GM12878 (cell line): ENCODE measurements around the gene PFKL. TPM values are rescaled to one million over a fixed set of nuclear protein-coding genes. Genes with fewer than 3 reads are reported as not detected.

Experiments used
- ATAC-seq: fragments of 200-7000 bp; cut with Tn5 transposase; 3 replicates; pipeline ENCODE4 v1.9.1; 2020; ENCODE audit warnings: mild to moderate bottlenecking, moderate library complexity
- BruUV-seq: library from RNA; stranded (reverse); fragments of 400-500 nt; replicated peaks from 2 replicates; lab custom pipeline; 2021; lab: Mats Ljungman, UMichigan
- CTCF ChIA-PET: fragments of 300-600 bp; sonication (Branson Sonifier 250); formaldehyde crosslinking; extraction: SDS; loops from one replicate; lab custom pipeline; 2021; ENCODE audit warnings: inconsistent platforms; lab: Yijun Ruan, JAX
- POLR2A ChIA-PET: fragments of 350-600 bp; formaldehyde crosslinking; extraction: SDS; loops from one replicate; lab custom pipeline; 2021; ENCODE audit warnings: inconsistent platforms; lab: Charles Lee
- RAD21 ChIA-PET: fragments of 300-600 bp; sonication (Branson Sonifier 250); formaldehyde crosslinking; loops from one replicate; lab custom pipeline; 2023; ENCODE audit warnings: antibody characterized with exemption; ENCODE audit not compliant: unreplicated experiment; lab: Charles Lee
- SMC1A ChIA-PET: fragments of 300-600 bp; sonication (Branson Sonifier 250); formaldehyde crosslinking; loops from one replicate; lab custom pipeline; 2023; ENCODE audit not compliant: unreplicated experiment, uncharacterized antibody; lab: Charles Lee
- DNase-seq: peaks from one replicate; pipeline ENCODE4 v3.0.0-alpha.2; 2011; ENCODE audit warnings: low read depth, low spot score
- FAIRE-seq: peaks from 3 replicates; lab custom pipeline; 2011; peaks lifted over from hg19 to GRCh38; lab: Jason Lieb, UNC
- H2AFZ ChIP-seq: 2 replicates; pipeline ENCODE4 v1.6.0; 2011; ENCODE audit warnings: low read depth, low read length, control low read depth; ENCODE audit not compliant: control insufficient read depth
- H3K27ac ChIP-seq: 2 replicates; pipeline ENCODE4 v1.5.1; 2011; ENCODE audit warnings: control low read depth; ENCODE audit not compliant: control insufficient read depth, insufficient read depth
- H3K27me3 ChIP-seq, 2 experiments: replicated peaks in 1 of 2; 2 replicates each; pipeline versions ENCODE4 v1.6.0 to v1.6.1; 2011; ENCODE audit warnings: low read length in 1 of 2; ENCODE audit not compliant: control insufficient read depth in 2 of 2, insufficient read depth in 2 of 2
- H3K36me3 ChIP-seq, 2 experiments: 2 replicates each; pipeline ENCODE4 v1.5.1; 2011; ENCODE audit warnings: low read length in 1 of 2; ENCODE audit not compliant: control insufficient read depth in 2 of 2, insufficient read depth in 2 of 2
- H3K4me1 ChIP-seq: 2 replicates; pipeline ENCODE4 v1.6.1; 2011; ENCODE audit warnings: mild to moderate bottlenecking, low read length, moderate library complexity, mixed read lengths; ENCODE audit not compliant: control insufficient read depth, insufficient read depth
- H3K4me2 ChIP-seq: 2 replicates; pipeline ENCODE4 v1.6.0; 2011; ENCODE audit warnings: control low read depth; ENCODE audit not compliant: control insufficient read depth, insufficient read depth
- H3K4me3 ChIP-seq: fragments of 200-600 bp; sonication (generic); 2 replicates; pipeline ENCODE4 v1.5.1; 2016
- H3K79me2 ChIP-seq: 2 replicates; pipeline ENCODE4 v1.6.0; 2011; ENCODE audit warnings: low read length; ENCODE audit not compliant: control insufficient read depth, insufficient read depth
- H3K9ac ChIP-seq: 2 replicates; pipeline ENCODE4 v1.8.0; 2011; ENCODE audit warnings: low read length, control low read depth, mixed read lengths; ENCODE audit not compliant: control insufficient read depth, insufficient read depth
- H3K9me3 ChIP-seq: replicated peaks from 3 replicates; pipeline ENCODE4 v1.5.1; 2011; ENCODE audit warnings: mild to moderate bottlenecking, low read length; ENCODE audit not compliant: control insufficient read depth, insufficient read depth
- H4K20me1 ChIP-seq: 2 replicates; pipeline ENCODE4 v1.6.0; 2011; ENCODE audit not compliant: control insufficient read depth, insufficient read depth
- PAX8 ChIP-seq: fragments of 450-650 bp; IDR thresholded peaks from 2 replicates; pipeline ENCODE4 v1.6.1; 2017; ENCODE audit warnings: mild to moderate bottlenecking, moderate library complexity
- SIX5 ChIP-seq: IDR thresholded peaks from 2 replicates; pipeline ENCODE4 v1.6.1; 2011; ENCODE audit warnings: mild to moderate bottlenecking, low read depth, low read length, moderate library complexity; ENCODE audit not compliant: severe bottlenecking
- SMAD5 ChIP-seq: IDR thresholded peaks from 2 replicates; pipeline ENCODE4 v1.6.1; 2016; ENCODE audit warnings: antibody characterized with exemption, low read depth
- WGBS: methylation state at CpG from one replicate; pipeline ENCODE4 v1.1.6; 2016; ENCODE audit warnings: low lambda C conversion rate; ENCODE audit not compliant: insufficient replicate concordance, insufficient coverage; ENCODE audit errors: missing lambda C conversion rate; 5-methylcytosine and 5-hydroxymethylcytosine counted together
- in situ Hi-C: fragments of 300-500 bp; cut with MboI; formaldehyde crosslinking; loops from 9 replicates; pipeline ENCODE4 v1.14.3; 2018; ENCODE audit warnings: mixed read lengths
- intact Hi-C: fragments of 100-400 bp; cut with micrococcal nuclease; formaldehyde crosslinking; loops from one replicate; pipeline ENCODE4 v1.14.2; 2022; ENCODE audit not compliant: unreplicated experiment
- polyA plus RNA-seq, 11 experiments: library from polyadenylated mRNA; depleted of rRNA in 4 of 11; unstranded in 6 of 11; stranded (reverse) in 5 of 11; fragments of >200 nt; fragmentation: Nextera tagmentation in 4 of 11; fragmentation: Illumina TruSeq in 1 of 11; extraction: Ambion mirVana in 4 of 11; extraction: Trizol in 1 of 11; gene quantifications; 1 replicate in 1 of 11; 2 replicates in 10 of 11; pipeline versions ENCODE4 v1.2.1 to v1.2.3, GENCODE V29; 2011 to 2016; ENCODE audit warnings: inconsistent platforms in 2 of 11, missing spikeins in 2 of 11, low read depth in 1 of 11
- total RNA-seq, 4 experiments: library from RNA; depleted of rRNA in 3 of 4; stranded (reverse); fragments of >200 nt in 3 of 4; fragmentation: Illumina TruSeq in 1 of 4; extraction: Trizol in 1 of 4; gene quantifications; 2 replicates each; pipeline versions ENCODE4 v1.2.1 to v1.2.3, GENCODE V29; 2013 to 2021
- TF ChIP-seq, protein P1 (sequence below): fragments of 450-650 bp; IDR thresholded peaks from 2 replicates; pipeline ENCODE4 v1.6.1; 2017; ENCODE audit warnings: antibody characterized with exemption, mild to moderate bottlenecking, moderate library complexity

PFKL gene
- total and polyA plus RNA-seq, 10 of the 15 experiments (the other 5 are each of a cell fraction or from before 2014, with no cell fraction given), result 1.2 to 192 (median 112) TPM

GRCh38 chr21:44344541-44345183 lies 44.8 kb downstream of the PFKL start:
- no peak overlapping the region for H3K4me2 ChIP-seq
- no peaks in the 10 kb centered on the region; a peak in 1 of 4 replicates for H3K27me3 ChIP-seq
- CTCF ChIA-PET, result interaction anchor here (0.6 kb wide), 2 partner anchors 10 to 134 kb away, joined by 3 read pairs; no protein-coding TSS in a partner anchor
- no peaks in the 10 kb centered on the region for H4K20me1 ChIP-seq
- FAIRE-seq (no peak), ATAC-seq (no peak), DNase-seq (no peak)
- H3K27ac ChIP-seq, result no peak overlapping the region
- WGBS, result 37% methylated on average over 17 of the region's 17 CpGs
- in situ Hi-C loops (no loop called here), intact Hi-C loops (no loop called here)
- H3K9ac ChIP-seq, result no peak overlapping the region
- RAD21 ChIA-PET, result interaction anchor here (1.1 kb wide), 1 partner anchor 77 kb away, joined by 3 read pairs; no protein-coding TSS in a partner anchor
- no peak for TF ChIP-seq SMAD5
- TF ChIP-seq, protein P1, sequence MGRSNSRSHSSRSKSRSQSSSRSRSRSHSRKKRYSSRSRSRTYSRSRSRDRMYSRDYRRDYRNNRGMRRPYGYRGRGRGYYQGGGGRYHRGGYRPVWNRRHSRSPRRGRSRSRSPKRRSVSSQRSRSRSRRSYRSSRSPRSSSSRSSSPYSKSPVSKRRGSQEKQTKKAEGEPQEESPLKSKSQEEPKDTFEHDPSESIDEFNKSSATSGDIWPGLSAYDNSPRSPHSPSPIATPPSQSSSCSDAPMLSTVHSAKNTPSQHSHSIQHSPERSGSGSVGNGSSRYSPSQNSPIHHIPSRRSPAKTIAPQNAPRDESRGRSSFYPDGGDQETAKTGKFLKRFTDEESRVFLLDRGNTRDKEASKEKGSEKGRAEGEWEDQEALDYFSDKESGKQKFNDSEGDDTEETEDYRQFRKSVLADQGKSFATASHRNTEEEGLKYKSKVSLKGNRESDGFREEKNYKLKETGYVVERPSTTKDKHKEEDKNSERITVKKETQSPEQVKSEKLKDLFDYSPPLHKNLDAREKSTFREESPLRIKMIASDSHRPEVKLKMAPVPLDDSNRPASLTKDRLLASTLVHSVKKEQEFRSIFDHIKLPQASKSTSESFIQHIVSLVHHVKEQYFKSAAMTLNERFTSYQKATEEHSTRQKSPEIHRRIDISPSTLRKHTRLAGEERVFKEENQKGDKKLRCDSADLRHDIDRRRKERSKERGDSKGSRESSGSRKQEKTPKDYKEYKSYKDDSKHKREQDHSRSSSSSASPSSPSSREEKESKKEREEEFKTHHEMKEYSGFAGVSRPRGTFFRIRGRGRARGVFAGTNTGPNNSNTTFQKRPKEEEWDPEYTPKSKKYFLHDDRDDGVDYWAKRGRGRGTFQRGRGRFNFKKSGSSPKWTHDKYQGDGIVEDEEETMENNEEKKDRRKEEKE, result no peak
- TF ChIP-seq PAX8, result no peak
- TF ChIP-seq SIX5, result no peak
- H3K4me1 ChIP-seq, result peaks cover 6% of the 10 kb centered on the region
- no TSS peak for BruUV-seq
- no peaks in the 10 kb centered on the region for H3K9me3 ChIP-seq
- H3K36me3 ChIP-seq, result no peaks in the 10 kb centered on the region
- H2AFZ ChIP-seq, result no peak overlapping the region
- H3K4me3 ChIP-seq, result no peak overlapping the region
- no peaks in the 10 kb centered on the region for H3K79me2 ChIP-seq
- SMC1A ChIA-PET, result interaction anchor here (0.7 kb wide), 1 partner anchor 145 kb away, joined by 3 read pairs; no protein-coding TSS in a partner anchor
- POLR2A ChIA-PET, result no interaction called here
